ENCODE measurements around the gene CDC14C.

The CDC14C gene

GRCh38 chr7:48976253-48976652, 51.9 kb downstream of the CDC14C start:
- no peak for DNase-seq

GRCh38 chr7:48976850-48977249, 52.5 kb downstream of the CDC14C start:
- DNase-seq = no peak

Data from NCI-H446 (cell line).